Hepatocyte (in vitro differentiated cells): ENCODE data around the gene PRR30.

ENCODE experiments used
- CTCF ChIP-seq: fragments of 200-600 bp; sonication (generic); IDR thresholded peaks from 2 replicates; pipeline ENCODE4 v1.5.1; 2016; ENCODE audit warnings: antibody characterized with exemption, mild to moderate bottlenecking; ENCODE audit not compliant: poor library complexity
- EZH2 ChIP-seq: fragments of 200-600 bp; sonication (generic); IDR thresholded peaks from 2 replicates; pipeline ENCODE4 v1.6.1; 2016; ENCODE audit warnings: antibody characterized with exemption, mild to moderate bottlenecking, borderline replicate concordance
- EZH2phosphoT487 ChIP-seq: fragments of 200-600 bp; sonication (generic); IDR thresholded peaks from one replicate; pipeline ENCODE4 v1.6.1; 2018; ENCODE audit warnings: antibody characterized with exemption, mild to moderate bottlenecking, low read depth, moderate library complexity; ENCODE audit not compliant: unreplicated experiment, severe bottlenecking

GRCh38 chr2:27091746-27092695 is 47.2 kb downstream of the PRR30 start:
- no peak for TF ChIP-seq CTCF
- no peak for TF ChIP-seq EZH2
- no peak for TF ChIP-seq EZH2phosphoT487
